HepG2 (cell line): ENCODE results near the gene SERTAD3. TPM values are rescaled to one million over a fixed set of nuclear protein-coding genes. Genes with fewer than 3 reads are reported as not detected.

ENCODE experiments used
- AGO2 ChIP-seq: fragments of 200-400 bp; formaldehyde crosslinking; optimal IDR thresholded peaks from 2 replicates; pipeline ENCODE3; 2017; ENCODE audit warnings: mild to moderate bottlenecking, low read depth, low read length, moderate library complexity
- CERS6 ChIP-seq: sonication (generic); formaldehyde crosslinking; IDR thresholded peaks from 2 replicates; pipeline ENCODE4 v1.5.0; 2020; ENCODE audit warnings: missing genetic modification reagents
- ETV5 ChIP-seq: IDR thresholded peaks from 2 replicates; pipeline ENCODE4 v1.6.1; 2018; ENCODE audit warnings: missing biosample characterization, missing genetic modification reagents, inconsistent platforms, borderline replicate concordance
- GATAD1 ChIP-seq: IDR thresholded peaks from 2 replicates; pipeline ENCODE4 v1.6.1; 2016; ENCODE audit warnings: missing genetic modification reagents, missing compliant biosample characterization
- HOXD1 ChIP-seq: sonication (generic); formaldehyde crosslinking; IDR thresholded peaks from 2 replicates; pipeline ENCODE4 v1.5.0; 2020; ENCODE audit warnings: missing genetic modification reagents
- MAZ ChIP-seq, 2 experiments: sonication (generic) in 1 of 2; formaldehyde crosslinking in 1 of 2; IDR thresholded peaks; 2 replicates each; pipeline versions ENCODE4 v1.5.0 to v1.6.1; 2012 to 2020; ENCODE audit warnings: low read depth in 2 of 2, mild to moderate bottlenecking in 2 of 2, borderline replicate concordance in 1 of 2, improper control_type of control experiment in 1 of 2, low read length in 1 of 2, missing genetic modification reagents in 1 of 2, moderate library complexity in 1 of 2
- NCOA5 ChIP-seq: sonication (generic); formaldehyde crosslinking; IDR thresholded peaks from 2 replicates; pipeline ENCODE4 v1.4.0; 2020; ENCODE audit warnings: missing genetic modification reagents
- NFE2L2 ChIP-seq: fragments of 150-350 bp; IDR thresholded peaks from 2 replicates; pipeline ENCODE4 v1.6.1; 2014; ENCODE audit warnings: low read length
- RBM22 ChIP-seq: fragments of 200-400 bp; formaldehyde crosslinking; optimal IDR thresholded peaks from 2 replicates; pipeline ENCODE3; 2017; ENCODE audit warnings: mild to moderate bottlenecking, low read length, moderate library complexity
- ZC3H13 ChIP-seq: sonication (generic); formaldehyde crosslinking; IDR thresholded peaks from 2 replicates; pipeline ENCODE4 v1.8.1; 2023; ENCODE audit warnings: mild to moderate bottlenecking, missing genetic modification reagents, moderate library complexity
- ZNF234 ChIP-seq: sonication (generic); formaldehyde crosslinking; conservative IDR thresholded peaks from 2 replicates; pipeline ENCODE4 v1.5.1; 2020; ENCODE audit warnings: mild to moderate bottlenecking, missing genetic modification reagents
- ZNF235 ChIP-seq: sonication (generic); formaldehyde crosslinking; IDR thresholded peaks from 2 replicates; pipeline ENCODE4 v1.8.1; 2023; ENCODE audit warnings: mild to moderate bottlenecking, missing genetic modification reagents, borderline replicate concordance
- ZNF407 ChIP-seq: sonication (generic); formaldehyde crosslinking; IDR thresholded peaks from one replicate; pipeline ENCODE4 v1.5.1; 2020; ENCODE audit warnings: mild to moderate bottlenecking, missing genetic modification reagents; ENCODE audit errors: not compliant biosample characterization
- ZZZ3 ChIP-seq: sonication (generic); formaldehyde crosslinking; IDR thresholded peaks from 2 replicates; pipeline ENCODE4 v1.4.0; 2020; ENCODE audit warnings: missing genetic modification reagents, mild to moderate bottlenecking, borderline replicate concordance
- polyA plus RNA-seq, 8 experiments: library from polyadenylated mRNA; depleted of rRNA in 3 of 8; stranded (reverse) in 7 of 8; unstranded in 1 of 8; fragments of >200 nt; fragmentation: Illumina TruSeq in 4 of 8; extraction: Trizol in 4 of 8; gene quantifications; 2 replicates each; pipeline versions ENCODE4 v1.2.1 to v1.2.3, GENCODE V29; 2011 to 2016; ENCODE audit warnings: low read depth in 4 of 8, missing spikeins in 1 of 8, mixed read lengths in 1 of 8; ENCODE audit not compliant: insufficient read depth in 1 of 8
- total RNA-seq, 5 experiments: library from RNA; depleted of rRNA; stranded (reverse); fragments of >200 nt; fragmentation: Illumina TruSeq; extraction: Trizol; gene quantifications; 2 replicates each; pipeline ENCODE4 v1.2.3, GENCODE V29; 2016; ENCODE audit warnings: low read depth in 1 of 5
- TF ChIP-seq, protein P1 (sequence below): sonication (generic); formaldehyde crosslinking; IDR thresholded peaks from 2 replicates; pipeline ENCODE4 v1.5.0; 2020; ENCODE audit warnings: missing genetic modification reagents

The SERTAD3 gene
- total and polyA plus RNA-seq, 2 of the 13 experiments (the other 11 are each of a cell fraction or from before 2014, with no cell fraction given) = 9.6 to 16.9 TPM

DNA sequence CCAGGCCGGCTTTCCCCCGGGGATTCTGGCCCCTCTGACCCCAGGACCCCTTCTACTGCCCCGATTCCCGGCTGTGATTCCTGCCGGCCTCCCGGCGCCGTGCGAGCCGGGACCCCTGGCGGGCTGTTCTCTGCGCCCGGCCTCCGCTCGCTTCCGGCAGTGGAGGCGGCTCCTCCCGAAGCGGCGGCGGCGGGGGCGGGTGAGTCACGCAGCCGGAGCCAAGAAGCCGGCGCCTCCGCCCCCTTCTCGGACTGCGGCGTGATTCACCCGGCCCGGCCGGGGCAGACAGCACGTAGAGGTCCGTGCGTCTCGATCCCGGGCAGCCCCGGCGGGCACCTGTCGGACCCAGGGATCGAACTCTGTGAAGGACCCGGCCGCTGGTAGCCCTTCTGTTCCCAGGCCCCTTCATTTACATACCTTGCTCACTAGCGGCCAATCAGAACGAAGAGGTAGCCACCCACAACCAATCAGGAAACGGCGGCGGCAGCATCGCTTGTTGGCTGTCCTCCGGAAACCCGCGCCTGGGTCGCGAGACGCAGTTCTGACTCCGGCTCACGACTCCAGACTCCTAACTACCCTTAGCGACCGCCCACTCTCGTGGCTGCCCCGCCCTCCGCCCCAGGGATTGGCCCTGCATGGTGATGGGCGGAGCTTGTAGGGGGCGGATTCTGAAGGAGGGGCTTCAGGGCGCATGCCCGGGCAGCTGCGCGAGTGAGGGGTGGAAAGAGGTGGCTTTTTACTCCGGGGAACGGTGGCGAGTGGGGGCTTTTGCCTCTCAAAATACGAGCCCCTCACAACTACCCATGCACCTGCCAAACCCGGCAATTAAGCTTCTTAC, 18.5 kb downstream of the SERTAD3 start, which contains the start of gene SERTAD1 (continued):
- TF ChIP-seq GATAD1 = no peak; the same call in 1 of the 2 replicates
- 0 out of 2 replicates have a peak, but pooled peaks have one; percentile 38 for TF ChIP-seq ZNF234 (CRISPR knock-in tag)
- TF ChIP-seq ZZZ3 (CRISPR knock-in tag) = 0 out of 2 replicates have a peak, but pooled peaks have one; percentile 49
- TF ChIP-seq AGO2 = peak; percentile 53
- no peak; the same call in 1 of the 2 replicates for TF ChIP-seq ZNF235 (CRISPR knock-in tag)
- TF ChIP-seq NCOA5 (CRISPR knock-in tag) = no peak
- TF ChIP-seq RBM22 = no peak
- TF ChIP-seq ETV5 (CRISPR knock-in tag) = no peak; the same call in 1 of the 2 replicates
- no peak for TF ChIP-seq CERS6 (CRISPR knock-in tag)
- TF ChIP-seq ZNF407 (CRISPR knock-in tag) = peak; percentile 25
- 0 out of 2 replicates have a peak, but pooled peaks have one; percentile 7 for TF ChIP-seq HOXD1
- no peak for TF ChIP-seq ZC3H13 (CRISPR knock-in tag)
- TF ChIP-seq NFE2L2 = no peak
- TF ChIP-seq, protein P1, sequence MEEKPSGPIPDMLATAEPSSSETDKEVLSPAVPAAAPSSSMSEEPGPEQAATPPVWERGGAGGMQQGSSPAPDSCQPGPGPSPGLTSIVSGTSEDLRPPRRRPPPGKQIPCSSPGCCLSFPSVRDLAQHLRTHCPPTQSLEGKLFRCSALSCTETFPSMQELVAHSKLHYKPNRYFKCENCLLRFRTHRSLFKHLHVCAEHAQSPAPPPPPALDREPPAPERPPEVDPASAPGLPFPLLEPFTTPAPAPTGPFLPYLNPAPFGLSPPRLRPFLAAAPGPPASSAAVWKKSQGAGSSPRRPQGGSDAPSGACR (CRISPR knock-in tag) = 0 out of 2 replicates have a peak, but pooled peaks have one; percentile 48
- peak; percentile 32; the same call in 1 of the 2 replicates for TF ChIP-seq MAZ (IDR thresholded peaks at IDR 0.05; ENCODE audit: borderline replicate concordance, low read depth, low read length)
- peak; percentile 74 for TF ChIP-seq MAZ (CRISPR knock-in tag; IDR thresholded peaks at IDR 0.05; ENCODE audit: low read depth)
- TF ChIP-seq, all 625 proteins: peak for 192
